Smooth muscle cell (in vitro differentiated cells): Measurements from ENCODE around the gene CENPT. TPM values are rescaled to one million over a fixed set of nuclear protein-coding genes. Genes with fewer than 3 reads are reported as not detected.

Experiments used
- DNase-seq: peaks from one replicate; lab custom pipeline; 2025; ENCODE audit not compliant: unreplicated experiment; lab: John Stamatoyannopoulos, UW
- H2AFZ ChIP-seq: fragments of 200-600 bp; sonication (generic); 2 replicates; pipeline ENCODE4 v1.6.0; 2016; ENCODE audit warnings: antibody characterized with exemption, low read depth, mild to moderate bottlenecking
- H3F3A ChIP-seq: fragments of 200-600 bp; sonication (generic); 2 replicates; pipeline ENCODE4 v1.6.0; 2017; ENCODE audit warnings: antibody characterized with exemption, low read depth
- H3K27ac ChIP-seq: fragments of 200-600 bp; sonication (generic); 2 replicates; pipeline ENCODE4 v1.5.1; 2016; ENCODE audit warnings: low read depth, mild to moderate bottlenecking
- H3K27me3 ChIP-seq: fragments of 200-600 bp; sonication (generic); 2 replicates; pipeline ENCODE4 v1.6.1; 2016; ENCODE audit warnings: low read depth, mild to moderate bottlenecking
- H3K36me3 ChIP-seq: fragments of 200-600 bp; sonication (generic); 2 replicates; pipeline ENCODE4 v1.5.1; 2016; ENCODE audit warnings: low read depth
- H3K4me1 ChIP-seq: fragments of 200-600 bp; sonication (generic); 2 replicates; pipeline ENCODE4 v1.5.1; 2016; ENCODE audit warnings: low read depth
- H3K4me2 ChIP-seq: fragments of 200-600 bp; sonication (generic); 2 replicates; pipeline ENCODE4 v1.6.0; 2016; ENCODE audit warnings: mild to moderate bottlenecking
- H3K4me3 ChIP-seq: fragments of 200-600 bp; sonication (generic); 2 replicates; pipeline ENCODE4 v1.5.1; 2016; ENCODE audit warnings: mild to moderate bottlenecking
- H3K79me2 ChIP-seq: fragments of 200-600 bp; sonication (generic); 2 replicates; pipeline ENCODE4 v1.6.0; 2016; ENCODE audit warnings: low read depth, mild to moderate bottlenecking
- H3K9ac ChIP-seq: fragments of 200-600 bp; sonication (generic); 2 replicates; pipeline ENCODE4 v1.6.0; 2016; ENCODE audit warnings: low read depth
- H3K9me3 ChIP-seq: fragments of 200-600 bp; sonication (generic); replicated peaks from 2 replicates; pipeline ENCODE4 v1.5.1; 2016; ENCODE audit warnings: low read depth
- H4K20me1 ChIP-seq: fragments of 200-600 bp; sonication (generic); 2 replicates; pipeline ENCODE4 v1.6.0; 2016; ENCODE audit warnings: low read depth
- WGBS: methylation state at CpG from one replicate; pipeline ENCODE4 v1.1.7; 2016; ENCODE audit warnings: low lambda C conversion rate; 5-methylcytosine and 5-hydroxymethylcytosine counted together
- polyA plus RNA-seq: library from polyadenylated mRNA; unstranded; fragments of >200 nt; fragmentation: Nextera tagmentation; extraction: Ambion mirVana; gene quantifications from 2 replicates; pipeline ENCODE4 v1.2.1, GENCODE V29; 2016
- total RNA-seq: library from RNA; depleted of rRNA; stranded (reverse); fragments of >200 nt; gene quantifications from 2 replicates; pipeline ENCODE4 v1.2.3, GENCODE V29; 2014
- TF ChIP-seq, protein P1 (sequence below): fragments of 200-600 bp; sonication (generic); IDR thresholded peaks from 2 replicates; pipeline ENCODE4 v1.5.1; 2017; ENCODE audit warnings: borderline replicate concordance, mild to moderate bottlenecking, antibody characterized with exemption; ENCODE audit not compliant: insufficient read depth, poor library complexity, severe bottlenecking

The CENPT gene, protein sequence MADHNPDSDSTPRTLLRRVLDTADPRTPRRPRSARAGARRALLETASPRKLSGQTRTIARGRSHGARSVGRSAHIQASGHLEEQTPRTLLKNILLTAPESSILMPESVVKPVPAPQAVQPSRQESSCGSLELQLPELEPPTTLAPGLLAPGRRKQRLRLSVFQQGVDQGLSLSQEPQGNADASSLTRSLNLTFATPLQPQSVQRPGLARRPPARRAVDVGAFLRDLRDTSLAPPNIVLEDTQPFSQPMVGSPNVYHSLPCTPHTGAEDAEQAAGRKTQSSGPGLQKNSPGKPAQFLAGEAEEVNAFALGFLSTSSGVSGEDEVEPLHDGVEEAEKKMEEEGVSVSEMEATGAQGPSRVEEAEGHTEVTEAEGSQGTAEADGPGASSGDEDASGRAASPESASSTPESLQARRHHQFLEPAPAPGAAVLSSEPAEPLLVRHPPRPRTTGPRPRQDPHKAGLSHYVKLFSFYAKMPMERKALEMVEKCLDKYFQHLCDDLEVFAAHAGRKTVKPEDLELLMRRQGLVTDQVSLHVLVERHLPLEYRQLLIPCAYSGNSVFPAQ
- total RNA-seq, result 37.3 and 47.0 TPM in 2 replicates
- polyA plus RNA-seq, result 65.8 and 79.7 TPM in 2 replicates

DNA sequence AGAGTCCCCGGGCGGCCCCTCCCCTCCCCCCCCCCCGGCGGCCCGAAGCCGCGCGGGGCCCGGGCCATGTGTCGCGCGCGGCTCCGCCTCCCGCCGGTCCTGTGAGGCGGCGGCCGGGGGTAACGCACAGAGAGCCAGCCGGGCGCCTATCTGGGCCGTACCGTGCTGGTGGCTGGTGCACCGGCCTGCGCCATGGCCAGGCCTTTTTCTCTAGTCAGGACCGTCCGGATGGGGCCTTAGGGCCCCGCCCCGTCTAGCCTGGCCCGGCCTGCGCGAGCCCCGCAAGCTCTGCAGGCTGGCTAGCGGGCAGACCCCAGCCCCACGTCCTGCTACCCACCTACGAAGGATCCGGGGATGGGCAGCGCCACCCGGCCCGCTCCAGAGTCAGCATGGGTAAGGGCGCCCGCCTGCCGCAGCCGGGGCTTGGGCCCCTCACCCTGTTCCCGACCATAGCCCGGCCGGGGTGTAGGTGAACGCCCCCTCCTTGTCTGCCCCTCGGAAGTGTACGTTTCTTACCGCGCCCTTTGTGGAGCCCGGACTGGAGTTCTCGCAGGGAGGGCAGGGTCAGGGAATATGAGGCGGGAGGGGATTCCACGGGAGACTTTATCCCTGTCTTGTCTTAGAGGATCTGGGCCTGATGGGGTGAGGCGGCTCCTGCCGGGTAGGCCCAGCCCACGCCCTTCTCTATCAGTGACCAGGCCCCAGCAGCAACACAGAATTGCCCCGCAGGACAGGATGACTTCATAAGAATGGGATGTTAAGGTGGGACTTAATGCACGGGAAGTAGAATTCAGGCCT lies at the start of gene CENPT:
TSS of gene CENPT (minus strand) at position 630 of the 798 bp plus-strand sequence. CDS start 13,834 bp downstream, outside the sequence.
- Histone ChIP-seq H3F3A (peaks cover 26% of the 10 kb centered on the region), H4K20me1 (peaks cover 60% of the 10 kb centered on the region), H3K79me2 (peaks cover 82% of the 10 kb centered on the region), H3K36me3 (no peaks in the 10 kb centered on the region), H3K27me3 (no peaks in the 10 kb centered on the region), H2AFZ (peak within 1 kb of the TSS; percentile 64), H3K4me1 (peaks cover 40% of the 10 kb centered on the region), H3K9ac (peak within 1 kb of the TSS; percentile 99), H3K9me3 (no peaks in the 10 kb centered on the region), H3K27ac (peak within 1 kb of the TSS; percentile 98), H3K4me2 (peak within 1 kb of the TSS; percentile 94), H3K4me3 (peak within 1 kb of the TSS; percentile 98)
- TF ChIP-seq, protein P1, sequence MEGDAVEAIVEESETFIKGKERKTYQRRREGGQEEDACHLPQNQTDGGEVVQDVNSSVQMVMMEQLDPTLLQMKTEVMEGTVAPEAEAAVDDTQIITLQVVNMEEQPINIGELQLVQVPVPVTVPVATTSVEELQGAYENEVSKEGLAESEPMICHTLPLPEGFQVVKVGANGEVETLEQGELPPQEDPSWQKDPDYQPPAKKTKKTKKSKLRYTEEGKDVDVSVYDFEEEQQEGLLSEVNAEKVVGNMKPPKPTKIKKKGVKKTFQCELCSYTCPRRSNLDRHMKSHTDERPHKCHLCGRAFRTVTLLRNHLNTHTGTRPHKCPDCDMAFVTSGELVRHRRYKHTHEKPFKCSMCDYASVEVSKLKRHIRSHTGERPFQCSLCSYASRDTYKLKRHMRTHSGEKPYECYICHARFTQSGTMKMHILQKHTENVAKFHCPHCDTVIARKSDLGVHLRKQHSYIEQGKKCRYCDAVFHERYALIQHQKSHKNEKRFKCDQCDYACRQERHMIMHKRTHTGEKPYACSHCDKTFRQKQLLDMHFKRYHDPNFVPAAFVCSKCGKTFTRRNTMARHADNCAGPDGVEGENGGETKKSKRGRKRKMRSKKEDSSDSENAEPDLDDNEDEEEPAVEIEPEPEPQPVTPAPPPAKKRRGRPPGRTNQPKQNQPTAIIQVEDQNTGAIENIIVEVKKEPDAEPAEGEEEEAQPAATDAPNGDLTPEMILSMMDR, result no peak
- DNase-seq, result no peak
- under 1% methylated on average over 47 of the region's 62 CpGs for WGBS

DNA sequence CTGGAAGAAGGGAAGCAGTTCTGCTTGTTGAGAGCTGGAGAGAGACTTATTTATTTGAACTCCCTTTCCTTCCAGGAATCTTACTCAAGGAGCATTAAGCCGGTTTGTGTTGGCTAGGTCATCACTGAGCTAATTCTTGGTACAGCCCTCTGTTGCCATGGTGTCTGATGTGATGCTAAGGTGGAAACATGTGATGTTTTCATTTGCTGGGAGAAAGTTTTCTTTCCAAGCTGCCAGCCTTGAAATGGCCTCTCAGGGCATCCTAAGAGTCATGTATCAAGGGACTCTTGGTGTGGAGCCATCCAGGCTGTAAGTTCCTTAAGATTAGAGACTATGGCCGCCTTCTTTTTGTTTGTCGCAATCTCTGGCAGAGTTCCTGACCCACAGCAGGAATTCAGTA lies 49.7 kb upstream of the CENPT start:
- 99% methylated on average over 3 of the region's 3 CpGs for WGBS
- Histone ChIP-seq H3K27ac (no peak overlapping the region), H3K79me2 (peaks cover 73% of the 10 kb centered on the region), H3K36me3 (no peaks in the 10 kb centered on the region), H3K9ac (no peak overlapping the region), H3K4me1 (peaks cover 10% of the 10 kb centered on the region), H4K20me1 (peaks cover 62% of the 10 kb centered on the region), H3F3A (no peaks in the 10 kb centered on the region), H3K4me2 (no peak overlapping the region), H3K9me3 (no peaks in the 10 kb centered on the region), H3K4me3 (no peak overlapping the region), H2AFZ (no peak overlapping the region), H3K27me3 (no peaks in the 10 kb centered on the region)
- TF ChIP-seq, protein P1, result no peak
- DNase-seq, result no peak

DNA sequence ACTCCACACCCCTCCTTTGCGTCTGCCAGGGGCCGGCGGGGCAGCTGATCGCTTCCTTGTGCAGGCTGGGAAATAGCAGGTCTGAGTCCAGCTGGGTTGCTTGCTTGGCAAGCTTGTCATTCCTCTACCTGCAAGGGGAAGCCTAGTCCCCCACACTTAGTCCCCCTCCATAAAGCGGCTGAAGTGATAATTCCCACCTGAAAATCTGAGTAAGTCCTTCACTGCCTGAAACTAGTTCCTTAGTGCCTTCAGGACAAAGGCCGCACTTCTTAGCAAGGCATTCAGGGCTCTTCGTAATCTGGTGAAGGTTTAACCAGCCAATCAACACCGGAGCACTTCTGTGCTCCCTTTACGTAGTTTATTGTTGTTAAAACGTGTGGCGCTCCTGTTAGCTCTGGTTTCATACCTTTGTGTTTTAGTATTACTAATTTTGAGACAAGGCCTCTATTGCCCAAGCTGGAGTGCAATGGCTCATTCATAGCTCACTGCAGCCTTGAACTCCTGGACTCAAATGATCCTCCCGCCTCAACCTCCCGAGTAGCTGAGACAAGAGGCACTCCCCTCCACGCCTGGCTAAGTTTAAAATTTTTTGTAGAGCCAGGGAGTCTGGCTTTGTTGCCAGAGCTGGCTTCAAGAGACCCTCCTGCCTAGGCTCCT lies 46.4 kb upstream of the CENPT start:
- Histone ChIP-seq H3K27ac (peak overlapping the region; percentile 89), H3K27me3 (no peaks in the 10 kb centered on the region), H4K20me1 (peaks cover 29% of the 10 kb centered on the region), H3K36me3 (no peaks in the 10 kb centered on the region), H3K9ac (peak overlapping the region; percentile 99), H3K4me2 (peak overlapping the region; percentile 91), H2AFZ (no peak overlapping the region), H3F3A (no peaks in the 10 kb centered on the region), H3K4me1 (peaks cover 12% of the 10 kb centered on the region), H3K79me2 (peaks cover 53% of the 10 kb centered on the region), H3K4me3 (peak overlapping the region; percentile 96), H3K9me3 (no peaks in the 10 kb centered on the region)
- TF ChIP-seq, protein P1, result no peak
- 35% methylated on average over 14 of the region's 14 CpGs for WGBS
- DNase-seq, result no peak
